T-helper 2 cell treated with Interferon-gamma antibody and Interleukin-4, amounts not matched to agents 5 μg/mL and 100 μg/mL, for 36 hours (primary cell): Measurements from ENCODE around the gene FAM204A.

Source experiments
- DNase-seq: peaks from one replicate; pipeline ENCODE4 v3.0.0; 2021; ENCODE audit warnings: low spot score
- H3K27ac Mint-ChIP-seq: one replicate; pipeline ENCODE4 v1.8.0; 2021; ENCODE audit warnings: mild to moderate bottlenecking, mixed read lengths
- H3K27me3 Mint-ChIP-seq: one replicate; pipeline ENCODE4 v1.8.0; 2021; ENCODE audit warnings: low read depth, mixed read lengths
- H3K36me3 Mint-ChIP-seq: one replicate; pipeline ENCODE4 v1.8.0; 2021; ENCODE audit warnings: low read depth, mixed read lengths
- H3K4me1 Mint-ChIP-seq: one replicate; pipeline ENCODE4 v1.8.0; 2021; ENCODE audit warnings: low read depth, mixed read lengths
- H3K4me3 Mint-ChIP-seq: one replicate; pipeline ENCODE4 v1.8.0; 2022; ENCODE audit warnings: mild to moderate bottlenecking, moderate library complexity, mixed read lengths
- H3K9me3 Mint-ChIP-seq: one replicate; pipeline ENCODE4 v1.8.0; 2021; ENCODE audit warnings: mixed read lengths

The FAM204A gene

DNA sequence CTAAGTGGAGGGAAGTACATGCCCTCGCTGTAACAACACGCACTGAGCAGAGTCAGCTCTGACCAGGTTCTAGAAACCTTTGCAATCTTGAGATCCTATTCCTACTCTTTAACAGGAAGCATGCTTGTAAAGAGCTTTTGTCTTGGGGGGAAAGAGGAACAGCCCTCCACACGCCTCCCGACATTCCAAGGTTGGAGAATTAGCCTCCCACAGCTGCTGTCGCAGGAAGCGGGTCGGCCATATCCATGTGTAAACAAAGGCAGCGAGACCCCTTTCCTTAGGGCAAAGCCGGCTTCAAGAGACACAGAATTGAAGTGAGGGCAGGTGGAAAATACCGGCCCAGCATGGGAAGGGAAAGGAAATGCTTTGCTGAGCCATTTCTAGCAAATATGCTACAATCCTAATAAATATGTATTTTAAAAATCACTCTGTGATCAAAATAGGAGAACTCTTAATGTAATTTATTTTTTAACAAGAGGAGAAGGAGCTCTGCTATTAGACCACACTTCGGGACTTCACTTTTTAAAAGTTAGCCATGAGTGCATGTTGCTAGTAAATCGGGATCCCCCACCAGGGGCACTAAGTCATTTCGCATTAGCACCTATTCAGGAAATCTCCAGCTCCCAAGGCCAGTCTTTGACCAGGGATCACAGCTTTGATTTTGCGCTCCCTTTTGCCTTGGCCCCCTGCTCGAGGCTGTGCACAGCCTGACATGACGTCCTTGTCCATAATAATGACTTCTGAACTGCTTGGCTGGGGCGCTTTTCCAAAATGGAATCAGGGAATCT is 55.9 kb downstream of the FAM204A start:
- no peak overlapping the region for H3K4me3 Mint-ChIP-seq
- H3K36me3 Mint-ChIP-seq: no peaks in the 10 kb centered on the region
- peaks cover 24% of the 10 kb centered on the region for H3K27me3 Mint-ChIP-seq
- H3K9me3 Mint-ChIP-seq: no peaks in the 10 kb centered on the region
- no peak for DNase-seq
- H3K27ac Mint-ChIP-seq: no peak overlapping the region
- H3K4me1 Mint-ChIP-seq: no peaks in the 10 kb centered on the region

DNA sequence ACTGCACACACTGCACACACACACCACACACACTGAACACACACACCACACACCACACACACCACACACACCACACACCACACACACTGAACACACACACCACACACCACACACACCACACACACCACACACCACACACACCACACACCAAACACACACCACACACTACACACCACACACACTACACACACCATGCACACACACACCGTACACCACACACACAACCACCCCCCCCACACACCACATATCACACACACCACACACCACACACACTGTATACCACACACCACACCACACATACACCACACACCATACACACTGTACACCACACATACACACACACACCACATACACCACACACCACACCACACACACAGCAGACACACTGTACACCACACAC is 59.5 kb downstream of the FAM204A start:
- H3K27ac Mint-ChIP-seq: no peak overlapping the region
- peaks cover 13% of the 10 kb centered on the region for H3K27me3 Mint-ChIP-seq
- no peaks in the 10 kb centered on the region for H3K4me1 Mint-ChIP-seq
- no peaks in the 10 kb centered on the region for H3K36me3 Mint-ChIP-seq
- no peak for DNase-seq
- H3K4me3 Mint-ChIP-seq: no peak overlapping the region
- no peaks in the 10 kb centered on the region for H3K9me3 Mint-ChIP-seq

DNA sequence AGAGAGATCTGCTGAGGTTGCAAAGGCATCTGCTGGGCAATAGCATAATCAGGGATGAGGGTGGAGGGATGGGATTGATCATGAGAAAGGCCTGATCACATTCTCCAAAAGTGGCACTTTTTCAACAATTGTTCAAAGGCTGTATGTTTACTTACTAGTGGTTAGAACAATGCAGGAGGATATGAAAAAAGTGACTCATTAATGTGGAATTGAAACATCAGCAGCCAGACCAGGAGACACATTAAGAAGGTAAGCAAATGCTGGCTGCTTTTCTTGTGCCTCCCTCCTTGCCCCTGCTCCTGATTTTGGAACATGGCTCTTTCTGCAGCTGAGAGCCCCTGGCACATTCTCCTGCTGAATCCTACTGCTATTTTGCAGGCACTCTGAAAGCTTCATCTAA is 63.5 kb downstream of the FAM204A start:
- Mint-ChIP-seq H3K4me1 (no peaks in the 10 kb centered on the region), H3K27ac (no peak overlapping the region), H3K36me3 (no peaks in the 10 kb centered on the region), H3K4me3 (no peak overlapping the region), H3K27me3 (no peaks in the 10 kb centered on the region), H3K9me3 (no peaks in the 10 kb centered on the region)
- no peak for DNase-seq

DNA sequence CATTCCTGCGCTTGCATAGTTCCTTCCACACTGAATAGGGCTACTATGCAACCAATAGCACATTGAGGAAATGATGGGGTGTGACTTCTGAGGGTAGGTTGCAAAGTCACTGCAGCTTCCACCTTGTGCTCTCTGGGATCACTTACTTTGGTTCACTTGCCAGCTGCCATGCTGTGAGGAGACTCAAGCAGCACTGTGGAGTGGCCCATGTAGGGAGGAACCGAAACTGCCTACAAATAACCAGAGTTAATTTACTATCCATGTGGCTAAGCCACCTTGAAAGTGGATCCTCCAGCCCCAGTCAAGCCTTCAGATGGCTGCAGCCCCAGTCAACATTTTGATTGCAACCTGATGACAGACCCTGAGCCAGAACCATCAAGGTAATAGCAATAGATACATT is 64.3 kb downstream of the FAM204A start:
- no peak for DNase-seq
- Mint-ChIP-seq H3K4me1 (no peaks in the 10 kb centered on the region), H3K27me3 (no peaks in the 10 kb centered on the region), H3K4me3 (no peak overlapping the region), H3K27ac (no peak overlapping the region), H3K36me3 (no peaks in the 10 kb centered on the region), H3K9me3 (no peaks in the 10 kb centered on the region)

DNA sequence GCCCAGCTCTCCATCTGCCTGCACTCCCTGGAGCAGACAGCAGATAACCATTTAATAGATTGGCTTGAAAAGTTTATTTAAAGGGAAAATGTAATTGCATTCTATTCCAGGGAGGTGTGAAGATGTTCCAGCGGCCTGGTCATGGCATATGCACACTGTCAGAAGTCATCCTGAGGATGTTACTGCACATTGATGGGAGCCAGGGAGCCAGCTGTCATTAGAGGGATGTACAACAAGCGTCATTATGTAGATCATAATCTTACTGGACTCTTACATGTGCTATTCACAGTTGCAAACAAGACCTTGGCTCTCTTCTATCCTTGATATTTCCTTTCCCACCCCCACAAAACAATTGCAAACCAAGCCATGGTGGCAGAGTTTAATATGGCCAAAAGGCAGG is 65.4 kb downstream of the FAM204A start:
- Mint-ChIP-seq H3K36me3 (no peaks in the 10 kb centered on the region), H3K27me3 (peaks cover 8% of the 10 kb centered on the region), H3K27ac (no peak overlapping the region), H3K4me1 (no peaks in the 10 kb centered on the region), H3K4me3 (no peak overlapping the region), H3K9me3 (no peaks in the 10 kb centered on the region)
- no peak for DNase-seq

DNA sequence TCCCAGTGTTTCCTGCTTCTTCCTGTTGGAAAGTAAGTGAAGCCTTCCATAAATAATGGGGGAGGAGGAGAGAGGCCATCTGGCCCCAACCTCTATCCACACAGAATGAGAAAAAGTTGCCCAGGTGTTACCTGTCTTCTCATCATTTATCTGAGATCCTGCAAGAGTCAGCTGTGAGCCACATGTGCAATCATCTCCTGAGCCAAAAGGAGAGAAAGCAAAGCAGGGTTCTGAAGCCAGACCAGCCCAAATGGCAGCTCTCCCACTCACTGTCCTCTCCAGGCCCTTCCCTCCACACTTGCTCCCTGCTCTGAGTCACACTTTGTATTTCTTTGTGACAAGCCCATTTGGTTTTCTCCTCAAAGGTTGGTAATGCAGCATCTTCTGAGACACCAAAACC is 65.9 kb downstream of the FAM204A start:
- DNase-seq: no peak
- Mint-ChIP-seq H3K36me3 (no peaks in the 10 kb centered on the region), H3K4me1 (no peaks in the 10 kb centered on the region), H3K4me3 (no peak overlapping the region), H3K27ac (no peak overlapping the region), H3K9me3 (no peaks in the 10 kb centered on the region), H3K27me3 (peaks cover 12% of the 10 kb centered on the region)

DNA sequence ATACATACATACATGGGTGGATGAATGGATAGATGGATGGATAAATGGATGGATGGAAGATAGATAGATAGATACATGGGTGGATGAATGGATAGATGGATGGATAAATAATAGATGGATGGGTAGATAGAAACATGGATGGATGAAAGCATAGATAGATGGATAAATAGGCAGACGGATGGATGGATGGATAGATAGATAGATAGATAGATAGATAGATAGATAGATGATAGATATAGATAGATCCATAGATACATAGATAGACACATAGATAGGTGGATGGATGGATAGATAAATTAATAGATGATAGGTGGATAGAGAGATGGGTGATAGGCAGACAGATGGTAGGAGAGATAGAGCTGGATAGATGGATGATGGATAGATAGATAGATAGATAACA is 68.5 kb downstream of the FAM204A start:
- Mint-ChIP-seq H3K36me3 (no peaks in the 10 kb centered on the region), H3K9me3 (no peaks in the 10 kb centered on the region), H3K4me3 (no peak overlapping the region), H3K27ac (no peak overlapping the region), H3K27me3 (peaks cover 19% of the 10 kb centered on the region), H3K4me1 (no peaks in the 10 kb centered on the region)
- DNase-seq: no peak

DNA sequence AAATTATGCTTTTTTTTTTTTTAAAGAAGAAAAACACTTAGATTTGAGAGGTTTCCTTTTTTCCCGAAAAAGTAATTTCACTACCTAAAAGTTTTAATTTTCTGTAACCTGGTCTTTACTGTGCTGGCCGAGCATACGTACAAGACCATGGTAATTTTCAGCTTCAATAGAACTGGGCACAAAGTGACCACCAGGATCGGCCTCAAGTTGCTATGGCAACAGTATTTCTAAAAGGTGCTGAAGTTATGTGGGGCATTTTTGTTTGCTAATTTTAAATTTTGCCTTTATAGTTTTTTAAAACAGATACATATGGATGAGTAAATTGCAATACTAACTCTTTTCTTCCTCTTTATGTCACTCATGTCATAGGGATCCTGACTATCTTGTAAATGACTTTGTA is 69.4 kb downstream of the FAM204A start:
- Mint-ChIP-seq H3K9me3 (no peaks in the 10 kb centered on the region), H3K27me3 (peaks cover 19% of the 10 kb centered on the region), H3K4me1 (no peaks in the 10 kb centered on the region), H3K4me3 (no peak overlapping the region), H3K27ac (no peak overlapping the region), H3K36me3 (no peaks in the 10 kb centered on the region)
- DNase-seq: no peak

DNA sequence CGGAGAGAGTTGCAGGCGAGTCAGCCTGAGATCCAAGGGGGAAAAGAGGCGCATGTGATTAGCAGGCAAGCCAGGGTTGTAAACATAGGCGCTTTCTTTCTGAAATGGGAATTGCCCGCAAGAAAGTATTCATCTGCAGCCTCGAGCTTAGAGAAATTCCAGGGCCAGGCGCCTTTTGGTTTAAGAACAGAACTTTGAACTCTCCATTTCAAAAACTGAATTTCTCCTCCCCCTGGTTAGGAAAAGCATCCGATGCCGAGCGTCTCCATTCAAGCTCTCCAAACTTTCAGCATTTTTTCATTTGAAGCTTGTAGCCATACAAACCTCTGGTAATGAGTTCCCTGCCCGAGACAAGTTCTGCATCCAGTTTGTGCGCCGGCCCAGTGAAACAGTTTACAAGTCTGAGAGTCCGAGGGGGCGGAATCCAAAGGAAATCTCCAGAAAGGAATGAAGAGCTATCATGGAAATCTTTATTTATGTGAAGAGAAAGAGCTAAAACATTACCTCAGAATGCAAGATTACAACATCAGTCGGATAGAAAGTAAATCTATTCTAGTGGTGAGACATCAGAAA is 69.9 kb downstream of the FAM204A start:
- Mint-ChIP-seq H3K27ac (no peak overlapping the region), H3K4me3 (no peak overlapping the region)
- no peak for DNase-seq

DNA sequence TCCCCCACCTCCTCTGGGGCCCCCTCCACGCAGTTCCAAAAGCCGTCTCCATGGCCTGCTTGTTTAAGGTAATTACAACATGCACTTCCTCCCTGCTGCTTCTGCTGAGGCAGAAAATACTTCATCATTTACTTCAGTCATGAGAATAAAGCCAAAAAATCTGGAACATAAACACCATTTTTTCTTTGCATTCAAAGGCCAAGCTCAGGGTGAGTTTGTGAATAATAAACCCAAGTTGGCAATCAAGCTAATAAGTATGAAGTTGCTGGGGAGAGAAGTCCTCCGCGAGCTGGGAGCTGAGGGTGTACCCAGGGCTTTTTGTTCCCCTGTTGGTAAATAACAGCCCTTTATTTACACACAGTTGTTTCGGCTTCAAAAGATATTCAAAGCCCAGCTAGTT is 70.5 kb downstream of the FAM204A start:
- no peaks in the 10 kb centered on the region for H3K4me1 Mint-ChIP-seq
- DNase-seq: no peak
- no peaks in the 10 kb centered on the region for H3K9me3 Mint-ChIP-seq
- H3K27ac Mint-ChIP-seq: no peak overlapping the region
- H3K27me3 Mint-ChIP-seq: peaks cover 21% of the 10 kb centered on the region
- no peak overlapping the region for H3K4me3 Mint-ChIP-seq
- H3K36me3 Mint-ChIP-seq: no peaks in the 10 kb centered on the region

More for the DNA sequence above, 69.9 kb downstream of the FAM204A start:
- no peaks in the 10 kb centered on the region for H3K36me3 Mint-ChIP-seq
- H3K27me3 Mint-ChIP-seq: peaks cover 19% of the 10 kb centered on the region
- H3K4me1 Mint-ChIP-seq: no peaks in the 10 kb centered on the region
- H3K9me3 Mint-ChIP-seq: no peaks in the 10 kb centered on the region

DNA sequence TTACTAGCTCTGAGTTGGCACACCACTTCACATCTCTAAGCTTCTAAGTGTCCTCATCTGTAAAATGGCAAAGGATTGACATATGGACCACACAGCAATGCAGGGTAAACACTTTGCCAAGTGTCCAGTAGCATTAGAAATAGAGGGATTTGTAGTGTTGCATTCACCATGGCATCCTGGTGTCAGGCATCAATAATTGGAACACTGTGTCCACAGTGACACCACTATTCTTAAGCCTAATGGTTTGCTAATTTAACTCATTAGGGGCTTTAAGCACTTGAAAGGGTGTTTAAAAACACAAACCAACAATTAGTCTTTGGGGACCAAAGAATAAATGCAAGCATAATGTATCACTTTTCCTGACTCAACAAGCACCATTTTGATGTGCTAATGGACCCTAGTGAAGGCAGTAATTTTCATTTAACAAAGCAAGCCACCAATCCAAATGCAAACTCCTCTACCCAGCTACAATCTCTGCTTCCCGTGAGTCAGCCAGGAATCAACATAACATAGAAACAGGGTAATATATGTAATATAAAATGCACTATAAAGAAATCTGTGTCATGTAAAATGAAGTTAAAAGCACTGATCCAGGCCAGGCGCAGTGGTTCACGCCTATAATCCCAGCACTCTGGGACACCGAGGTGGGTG is 75.9 kb downstream of the FAM204A start:
- no peaks in the 10 kb centered on the region for H3K36me3 Mint-ChIP-seq
- H3K9me3 Mint-ChIP-seq: no peaks in the 10 kb centered on the region
- no peak overlapping the region for H3K4me3 Mint-ChIP-seq
- H3K4me1 Mint-ChIP-seq: no peaks in the 10 kb centered on the region
- DNase-seq: no peak
- H3K27me3 Mint-ChIP-seq: peaks cover 21% of the 10 kb centered on the region
- H3K27ac Mint-ChIP-seq: no peak overlapping the region

DNA sequence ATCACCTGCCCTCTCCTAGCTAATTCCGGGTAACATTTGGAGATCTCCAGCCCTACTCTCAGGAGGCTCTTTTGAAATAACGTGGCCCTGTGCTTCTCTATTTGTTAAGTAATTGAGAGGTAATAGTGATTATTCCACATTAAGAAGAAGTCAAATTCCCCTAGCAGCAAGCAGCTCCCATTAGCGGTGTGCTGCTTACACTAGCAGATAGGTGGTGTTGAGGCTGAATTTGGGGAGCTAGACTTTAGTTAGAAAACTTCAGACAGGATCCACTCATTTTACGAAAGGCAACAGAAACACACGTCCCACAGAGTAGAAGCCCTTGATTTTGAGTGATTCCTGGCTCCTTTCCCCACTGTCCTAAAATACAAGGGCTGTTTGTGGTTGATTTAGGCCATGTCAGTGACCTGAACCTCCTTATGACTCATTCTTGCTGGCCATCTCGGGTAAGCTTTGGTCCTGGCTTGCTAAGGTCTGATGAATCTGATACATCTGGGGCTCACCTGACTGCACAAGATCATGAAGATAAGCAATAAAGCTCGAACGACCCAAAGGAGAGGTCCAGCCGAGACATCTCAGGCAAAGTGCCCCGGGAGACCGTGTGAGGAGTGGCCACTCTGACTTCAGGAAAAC is 77.2 kb downstream of the FAM204A start:
- peaks cover 15% of the 10 kb centered on the region for H3K27me3 Mint-ChIP-seq
- no peaks in the 10 kb centered on the region for H3K9me3 Mint-ChIP-seq
- no peak overlapping the region for H3K4me3 Mint-ChIP-seq

DNA sequence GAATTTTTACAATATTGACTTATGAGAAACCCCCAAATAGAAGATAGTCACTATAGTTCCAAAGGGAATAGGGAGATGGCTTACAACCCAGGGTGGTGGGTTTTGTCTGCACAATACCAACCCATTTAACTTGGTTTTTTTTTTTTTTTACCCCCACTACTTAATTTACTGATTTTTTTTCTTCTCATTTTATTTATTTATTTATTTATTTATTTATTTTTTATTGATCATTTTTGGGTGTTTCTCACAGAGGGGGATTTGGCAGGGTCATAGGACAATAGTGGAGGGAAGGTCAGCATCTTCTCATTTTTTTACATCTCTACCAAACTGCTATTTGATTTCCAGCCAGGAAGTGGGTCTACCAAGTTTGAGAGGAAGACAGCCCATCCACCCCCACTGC is 77.9 kb downstream of the FAM204A start:
- no peak overlapping the region for H3K27ac Mint-ChIP-seq
- H3K27me3 Mint-ChIP-seq: peaks cover 14% of the 10 kb centered on the region

More for the DNA sequence above, 77.2 kb downstream of the FAM204A start:
- DNase-seq: no peak
- H3K4me1 Mint-ChIP-seq: no peaks in the 10 kb centered on the region
- H3K27ac Mint-ChIP-seq: no peak overlapping the region
- no peaks in the 10 kb centered on the region for H3K36me3 Mint-ChIP-seq

DNA sequence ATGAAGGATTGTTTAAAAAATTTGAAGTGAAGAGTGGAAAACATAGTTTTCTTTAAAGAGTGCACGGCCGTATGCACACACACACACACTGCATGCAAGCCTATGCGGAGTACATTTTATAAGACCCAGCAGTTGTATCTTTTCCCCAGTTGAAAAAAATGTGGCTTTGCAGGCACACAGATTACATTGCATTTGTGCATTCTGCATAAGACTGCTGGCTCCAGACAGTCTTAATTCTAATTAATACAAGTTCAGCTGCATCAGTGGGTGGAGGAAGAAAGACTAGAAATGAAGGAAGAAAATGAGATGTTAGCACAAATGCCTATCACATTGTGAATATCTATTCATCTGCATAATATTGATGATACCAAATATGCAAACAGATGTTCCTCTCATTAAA is 79.6 kb downstream of the FAM204A start:
- peaks cover 24% of the 10 kb centered on the region for H3K27me3 Mint-ChIP-seq
- no peaks in the 10 kb centered on the region for H3K4me1 Mint-ChIP-seq

More for the DNA sequence above, 77.9 kb downstream of the FAM204A start:
- Mint-ChIP-seq H3K4me1 (no peaks in the 10 kb centered on the region), H3K9me3 (no peaks in the 10 kb centered on the region), H3K4me3 (no peak overlapping the region), H3K36me3 (no peaks in the 10 kb centered on the region)
- no peak for DNase-seq

More for the DNA sequence above, 79.6 kb downstream of the FAM204A start:
- Mint-ChIP-seq H3K4me3 (no peak overlapping the region), H3K36me3 (no peaks in the 10 kb centered on the region), H3K27ac (no peak overlapping the region), H3K9me3 (no peaks in the 10 kb centered on the region)
- no peak for DNase-seq
